ENCODE results near the gene C1orf167.
"Not testable (repeated sequence)": the region's sequence is repeated elsewhere in the genome, so short reads cannot be mapped to it uniquely, and the experiment has no call there.

The C1orf167 gene

GRCh38 chr1:11803924-11804665 lies 42.1 kb downstream of the C1orf167 start:
- DNase-seq, result not testable (repeated sequence)

- peak; percentile 60 for DNase-seq
Observed at GRCh38 chr1:11804666-11805421, 42.9 kb downstream of the C1orf167 start.

- DNase-seq, result peak; percentile 100
Observed at GRCh38 chr1:11805422-11806306, 43.7 kb downstream of the C1orf167 start, which contains the start of the genes CLCN6 and MTHFR. TSS of gene CLCN6 (plus strand) at chr1:11806191. CDS start at chr1:11806263, 72 bp downstream. TSS of gene MTHFR (minus strand) at chr1:11805964. CDS start at chr1:11803116, 2,848 bp downstream.

GRCh38 chr1:11806307-11806936 lies 44.4 kb downstream of the C1orf167 start:
- DNase-seq, result no peak

- no peak for DNase-seq
Observed at GRCh38 chr1:11807133-11807532, 45.1 kb downstream of the C1orf167 start.

- DNase-seq, result no peak
Observed at GRCh38 chr1:11813021-11813420, 51.0 kb downstream of the C1orf167 start.

GRCh38 chr1:11817192-11817591 lies 55.2 kb downstream of the C1orf167 start:
- DNase-seq, result no peak

GRCh38 chr1:11822091-11822490 lies 60.1 kb downstream of the C1orf167 start:
- no peak for DNase-seq

- DNase-seq, result no peak
Observed at GRCh38 chr1:11823366-11824137, 61.6 kb downstream of the C1orf167 start.

- DNase-seq, result no peak
Observed at GRCh38 chr1:11825131-11825530, 63.1 kb downstream of the C1orf167 start.

- no peak for DNase-seq
Observed at GRCh38 chr1:11826946-11827345, 65.0 kb downstream of the C1orf167 start.

- DNase-seq, result no peak
Observed at GRCh38 chr1:11828511-11828910, 66.5 kb downstream of the C1orf167 start.

GRCh38 chr1:11831945-11832725 lies 70.1 kb downstream of the C1orf167 start:
- no peak for DNase-seq

- no peak for DNase-seq
Observed at GRCh38 chr1:11833497-11833896, 71.5 kb downstream of the C1orf167 start.

GRCh38 chr1:11833900-11834299 lies 71.9 kb downstream of the C1orf167 start:
- no peak for DNase-seq

GRCh38 chr1:11835441-11836225 lies 73.6 kb downstream of the C1orf167 start:
- DNase-seq, result no peak

GRCh38 chr1:11836955-11837766 lies 75.2 kb downstream of the C1orf167 start:
- no peak for DNase-seq

GRCh38 chr1:11837767-11838348 lies 75.9 kb downstream of the C1orf167 start:
- DNase-seq, result no peak
